SU-DHL-6 (cell line): Measurements from ENCODE around the gene CMTR1.

Experiments
- H2AFZ ChIP-seq: fragments of 200-600 bp; sonication (generic); 2 replicates; pipeline ENCODE4 v1.6.1; 2014; ENCODE audit warnings: low read depth, mild to moderate bottlenecking, moderate library complexity, mixed read lengths, antibody characterized with exemption, low read length; ENCODE audit not compliant: severe bottlenecking
- H3F3A ChIP-seq: fragments of 200-600 bp; shearing (Covaris generic); 2 replicates; pipeline ENCODE4 v1.6.0; 2016; ENCODE audit warnings: antibody characterized with exemption, mild to moderate bottlenecking; ENCODE audit not compliant: insufficient read depth
- H3K27ac ChIP-seq: fragments of 200-600 bp; sonication (generic); 2 replicates; pipeline ENCODE4 v1.5.1; 2016; ENCODE audit warnings: low read depth, mild to moderate bottlenecking, low read length, moderate library complexity, mixed read lengths
- H3K27me3 ChIP-seq: fragments of 200-600 bp; sonication (generic), shearing (Covaris generic); 2 replicates; pipeline ENCODE4 v1.6.0; 2014; ENCODE audit warnings: mild to moderate bottlenecking, low read length
- H3K36me3 ChIP-seq: fragments of 200-600 bp; sonication (generic); 2 replicates; pipeline ENCODE4 v1.6.1; 2014; ENCODE audit warnings: mild to moderate bottlenecking, low read length, mixed read lengths
- H3K4me2 ChIP-seq: fragments of 300-600, 200-600 bp; shearing (Covaris generic), sonication (generic); 2 replicates; pipeline ENCODE4 v1.6.0; 2014; ENCODE audit warnings: low read length, low read depth, mild to moderate bottlenecking; ENCODE audit not compliant: poor library complexity, severe bottlenecking
- H3K4me3 ChIP-seq: fragments of 200-600 bp; sonication (generic); 2 replicates; pipeline ENCODE4 v1.5.1; 2014; ENCODE audit warnings: antibody characterized with exemption, low read length, mild to moderate bottlenecking, mixed read lengths; ENCODE audit not compliant: insufficient read depth, poor library complexity, severe bottlenecking
- H3K79me2 ChIP-seq: fragments of 200-600 bp; sonication (generic); 2 replicates; pipeline ENCODE4 v1.6.1; 2014; ENCODE audit warnings: mild to moderate bottlenecking, low read length, moderate library complexity; ENCODE audit not compliant: insufficient read depth
- H3K9ac ChIP-seq: fragments of 200-600 bp; sonication (generic); 2 replicates; pipeline ENCODE4 v1.7.0; 2014; ENCODE audit warnings: mild to moderate bottlenecking, low read length
- H3K9me2 ChIP-seq: fragments of 200-600 bp; sonication (generic); replicated peaks from 2 replicates; pipeline ENCODE4 v1.6.1; 2014; ENCODE audit warnings: low read length; ENCODE audit not compliant: insufficient read depth
- H3K9me3 ChIP-seq: fragments of 200-600 bp; sonication (generic); 2 replicates; pipeline ENCODE4 v1.6.1; 2014; ENCODE audit warnings: low read length, mixed read lengths; ENCODE audit not compliant: insufficient read depth
- H4K20me1 ChIP-seq: fragments of 200-600 bp; sonication (generic); 2 replicates; pipeline ENCODE4 v1.6.1; 2014; ENCODE audit warnings: low read depth, mild to moderate bottlenecking, antibody characterized with exemption, low read length, moderate library complexity, mixed read lengths
- EZH2phosphoT487 ChIP-seq: fragments of 200-600 bp; sonication (generic), shearing (Covaris generic); conservative IDR thresholded peaks from 2 replicates; pipeline ENCODE4 v1.6.1; 2018; ENCODE audit warnings: mild to moderate bottlenecking, antibody characterized with exemption, low read length, moderate library complexity, mixed read lengths
- TF ChIP-seq, protein P1 (sequence below): fragments of 200-600 bp; sonication (generic); IDR thresholded peaks from one replicate; pipeline ENCODE4 v1.5.1; 2017; ENCODE audit warnings: antibody characterized with exemption, mild to moderate bottlenecking, low read length, moderate library complexity; ENCODE audit not compliant: insufficient read depth, poor library complexity, severe bottlenecking

CMTR1 gene

DNA sequence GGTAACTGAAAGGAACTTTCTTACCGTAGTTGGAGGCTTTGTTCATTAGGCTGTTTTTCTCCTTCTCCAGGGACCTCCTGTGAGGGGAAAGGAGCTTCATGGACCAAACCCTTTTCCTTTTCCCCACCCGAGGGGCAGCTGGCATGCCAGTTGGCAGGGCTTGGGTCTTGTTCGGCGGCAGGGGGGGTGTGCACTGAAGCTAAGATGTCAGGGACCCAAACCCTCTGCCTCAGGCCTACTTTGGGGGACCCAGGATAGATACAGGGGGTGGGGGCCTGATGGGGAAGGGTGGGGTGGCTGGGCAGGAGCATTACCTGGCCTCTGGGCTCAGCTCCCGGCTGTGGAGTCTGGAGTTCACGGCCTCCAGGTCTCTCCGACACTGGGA is 51.8 kb downstream of the CMTR1 start:
- Histone ChIP-seq H3K9me2 (no peaks in the 10 kb centered on the region), H3K9ac (no peak overlapping the region), H3K27me3 (no peaks in the 10 kb centered on the region), H3K27ac (no peak overlapping the region), H3K79me2 (peaks cover 7% of the 10 kb centered on the region; the same call in 1 of the 2 replicates), H3K9me3 (no peaks in the 10 kb centered on the region), H3F3A (peaks cover 7% of the 10 kb centered on the region; the same call in 1 of the 2 replicates), H3K4me3 (no peak overlapping the region), H2AFZ (no peak overlapping the region), H3K36me3 (no peaks in the 10 kb centered on the region), H4K20me1 (no peaks in the 10 kb centered on the region; the same call in 1 of the 2 replicates), H3K4me2 (no peak overlapping the region)
- no peak for TF ChIP-seq EZH2phosphoT487
- TF ChIP-seq, protein P1, sequence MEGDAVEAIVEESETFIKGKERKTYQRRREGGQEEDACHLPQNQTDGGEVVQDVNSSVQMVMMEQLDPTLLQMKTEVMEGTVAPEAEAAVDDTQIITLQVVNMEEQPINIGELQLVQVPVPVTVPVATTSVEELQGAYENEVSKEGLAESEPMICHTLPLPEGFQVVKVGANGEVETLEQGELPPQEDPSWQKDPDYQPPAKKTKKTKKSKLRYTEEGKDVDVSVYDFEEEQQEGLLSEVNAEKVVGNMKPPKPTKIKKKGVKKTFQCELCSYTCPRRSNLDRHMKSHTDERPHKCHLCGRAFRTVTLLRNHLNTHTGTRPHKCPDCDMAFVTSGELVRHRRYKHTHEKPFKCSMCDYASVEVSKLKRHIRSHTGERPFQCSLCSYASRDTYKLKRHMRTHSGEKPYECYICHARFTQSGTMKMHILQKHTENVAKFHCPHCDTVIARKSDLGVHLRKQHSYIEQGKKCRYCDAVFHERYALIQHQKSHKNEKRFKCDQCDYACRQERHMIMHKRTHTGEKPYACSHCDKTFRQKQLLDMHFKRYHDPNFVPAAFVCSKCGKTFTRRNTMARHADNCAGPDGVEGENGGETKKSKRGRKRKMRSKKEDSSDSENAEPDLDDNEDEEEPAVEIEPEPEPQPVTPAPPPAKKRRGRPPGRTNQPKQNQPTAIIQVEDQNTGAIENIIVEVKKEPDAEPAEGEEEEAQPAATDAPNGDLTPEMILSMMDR = no peak

GRCh38 chr6:37485291-37485702 is 52.3 kb downstream of the CMTR1 start:
- Histone ChIP-seq H3K36me3 (no peaks in the 10 kb centered on the region), H3K9me3 (no peaks in the 10 kb centered on the region), H2AFZ (no peak overlapping the region), H3K9ac (no peak overlapping the region), H3K4me3 (no peak overlapping the region), H3K9me2 (no peaks in the 10 kb centered on the region), H3K27ac (no peak overlapping the region), H3K79me2 (peaks cover 12% of the 10 kb centered on the region), H4K20me1 (no peaks in the 10 kb centered on the region; the same call in 1 of the 2 replicates), H3K4me2 (no peak overlapping the region), H3K27me3 (no peaks in the 10 kb centered on the region), H3F3A (peaks cover 7% of the 10 kb centered on the region; the same call in 1 of the 2 replicates)
- no peak for TF ChIP-seq EZH2phosphoT487
- TF ChIP-seq, protein P1 = no peak

DNA sequence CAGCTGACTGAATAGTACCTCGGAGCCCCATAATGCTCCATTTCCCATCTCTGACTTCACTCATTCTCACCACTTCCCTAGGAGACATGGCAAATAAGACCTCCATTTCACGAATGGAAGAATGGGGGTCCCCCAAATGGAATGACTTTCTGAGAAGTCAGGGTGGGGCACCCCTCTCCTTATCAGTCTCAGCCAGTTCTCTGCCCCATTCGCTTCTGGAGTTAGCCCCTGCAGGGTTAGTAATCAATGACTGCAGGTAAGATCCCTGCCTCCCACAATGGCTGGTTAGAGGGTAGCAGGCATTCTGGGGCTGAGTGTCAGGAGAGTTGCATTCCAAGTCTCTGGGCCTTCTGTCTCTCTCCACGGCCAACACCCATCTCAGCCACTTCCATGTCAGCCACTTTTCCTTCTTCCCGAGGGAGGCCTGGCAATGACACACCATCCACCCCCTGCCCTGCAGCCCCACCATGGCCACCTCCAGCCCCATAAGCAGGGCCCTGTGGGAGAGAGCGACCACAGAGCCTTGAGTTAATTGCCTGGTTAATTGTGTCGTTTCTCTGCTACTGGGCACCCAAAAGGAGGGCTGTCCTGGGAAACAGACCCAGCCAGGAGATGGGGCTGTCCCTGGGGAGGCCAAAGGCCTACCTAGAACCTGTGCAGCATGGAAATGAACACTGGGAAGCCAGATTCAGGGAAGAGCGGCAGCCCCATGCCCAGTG is 53.3 kb downstream of the CMTR1 start:
- H3K36me3 ChIP-seq = no peaks in the 10 kb centered on the region
- peaks cover 7% of the 10 kb centered on the region; the same call in 1 of the 2 replicates for H3F3A ChIP-seq
- peaks cover 19% of the 10 kb centered on the region for H3K79me2 ChIP-seq
- H3K9me2 ChIP-seq = no peaks in the 10 kb centered on the region
- no peaks in the 10 kb centered on the region; the same call in 1 of the 2 replicates for H4K20me1 ChIP-seq
- H3K4me3 ChIP-seq = no peak overlapping the region
- H3K27me3 ChIP-seq = no peaks in the 10 kb centered on the region
- no peak overlapping the region for H3K4me2 ChIP-seq
- no peak overlapping the region for H2AFZ ChIP-seq
- no peaks in the 10 kb centered on the region for H3K9me3 ChIP-seq
- no peak overlapping the region for H3K9ac ChIP-seq
- TF ChIP-seq, protein P1 = no peak
- TF ChIP-seq EZH2phosphoT487 = no peak
- H3K27ac ChIP-seq = no peak overlapping the region
